Astrocyte of the spinal cord (primary cell): Measurements from ENCODE around the gene PALLD.

Experiments
- DNase-seq: peaks from one replicate; pipeline ENCODE4 v3.0.0; 2011; ENCODE audit warnings: low read depth, low spot score
- H3K4me3 ChIP-seq: 2 replicates; pipeline ENCODE4 v1.5.1; 2011; ENCODE audit warnings: low read depth, mild to moderate bottlenecking, low read length, moderate library complexity
- CTCF ChIP-seq: IDR thresholded peaks from 2 replicates; pipeline ENCODE4 v1.5.1; 2012; ENCODE audit warnings: low read depth, mild to moderate bottlenecking, low read length, inconsistent platforms
- in situ Hi-C: cut with HindIII; loops from 2 replicates; pipeline ENCODE4 v1.10.0; 2017; ENCODE audit warnings: low sequenced_read_pairs

PALLD gene

GRCh38 chr4:168711197-168712140 is 214.6 kb downstream of the PALLD start:
- in situ Hi-C loops: no loop called here
- H3K4me3 ChIP-seq: no peak overlapping the region
- no peak for TF ChIP-seq CTCF
- peak; percentile 87 for DNase-seq

- no peak for TF ChIP-seq CTCF
- H3K4me3 ChIP-seq: no peak overlapping the region
- in situ Hi-C loops: no loop called here
- no peak for DNase-seq
Measured at GRCh38 chr4:168712316-168712890, 215.6 kb downstream of the PALLD start.

- DNase-seq: no peak
- H3K4me3 ChIP-seq: no peak overlapping the region
- in situ Hi-C loops: no loop called here
- no peak for TF ChIP-seq CTCF
Measured at GRCh38 chr4:168713253-168713652, 216.4 kb downstream of the PALLD start.

- H3K4me3 ChIP-seq: no peak overlapping the region
- DNase-seq: no peak
- in situ Hi-C loops: no loop called here
- no peak for TF ChIP-seq CTCF
Measured at GRCh38 chr4:168715896-168716295, 219.0 kb downstream of the PALLD start.

GRCh38 chr4:168716406-168717129 is 219.7 kb downstream of the PALLD start:
- in situ Hi-C loops: no loop called here
- DNase-seq: no peak
- no peak for TF ChIP-seq CTCF
- no peak overlapping the region for H3K4me3 ChIP-seq

GRCh38 chr4:168717847-168718246 is 221.0 kb downstream of the PALLD start:
- no peak overlapping the region for H3K4me3 ChIP-seq
- in situ Hi-C loops: no loop called here
- TF ChIP-seq CTCF: no peak
- peak; percentile 81 for DNase-seq
